SH-SY5Y (cell line): Measurements from ENCODE around the gene VWA3B.

Experiments
- GATA2 ChIP-seq: IDR thresholded peaks from 2 replicates; pipeline ENCODE4 v1.6.1; 2011; ENCODE audit warnings: mild to moderate bottlenecking, low read depth, low read length
- GATA3 ChIP-seq: IDR thresholded peaks from 2 replicates; pipeline ENCODE4 v1.6.1; 2011; ENCODE audit warnings: low read depth, mild to moderate bottlenecking, low read length, moderate library complexity

Gene VWA3B

GRCh38 chr2:98086491-98087446 is at the start of gene VWA3B:
Gene VWA3B (plus strand): TSS chr2:98087167. CDS start chr2:98093093, 5,926 bp downstream.
- TF ChIP-seq GATA3 (no peak), GATA2 (no peak)

GRCh38 chr2:98037206-98037605 is 49.8 kb upstream of the VWA3B start:
- TF ChIP-seq GATA2 = no peak
- TF ChIP-seq GATA3 = no peak

GRCh38 chr2:98037666-98038336 is 49.2 kb upstream of the VWA3B start:
- TF ChIP-seq GATA3 (no peak), GATA2 (no peak)

- TF ChIP-seq GATA2 = no peak
- no peak for TF ChIP-seq GATA3
These were observed 47.7 kb upstream of the VWA3B start for GRCh38 chr2:98039085-98039756.

- TF ChIP-seq GATA3 (no peak), GATA2 (no peak)
These were observed 46.5 kb upstream of the VWA3B start for GRCh38 chr2:98040331-98040939.

- TF ChIP-seq GATA3 (no peak), GATA2 (no peak)
These were observed 43.9 kb upstream of the VWA3B start for GRCh38 chr2:98043101-98043500.

- TF ChIP-seq GATA2 (no peak), GATA3 (no peak)
These were observed 36.9 kb upstream of the VWA3B start for GRCh38 chr2:98050070-98050469.

- no peak for TF ChIP-seq GATA2
- no peak for TF ChIP-seq GATA3
These were observed 28.6 kb upstream of the VWA3B start for GRCh38 chr2:98058191-98058975.

- no peak for TF ChIP-seq GATA2
- TF ChIP-seq GATA3 = no peak
These were observed 26.7 kb upstream of the VWA3B start for GRCh38 chr2:98060277-98060676.

- TF ChIP-seq GATA2 = no peak
- TF ChIP-seq GATA3 = no peak
These were observed 23.6 kb upstream of the VWA3B start for GRCh38 chr2:98063291-98063854.

GRCh38 chr2:98065808-98066207 is 21.2 kb upstream of the VWA3B start:
- TF ChIP-seq GATA2 (no peak), GATA3 (no peak)

- TF ChIP-seq GATA3 (no peak), GATA2 (no peak)
These were observed 19.8 kb upstream of the VWA3B start for GRCh38 chr2:98067160-98067559.

GRCh38 chr2:98070081-98070480 is 16.9 kb upstream of the VWA3B start:
- TF ChIP-seq GATA2 (no peak), GATA3 (no peak)

- no peak for TF ChIP-seq GATA3
- no peak for TF ChIP-seq GATA2
These were observed 14.5 kb upstream of the VWA3B start for GRCh38 chr2:98072442-98072841.
